ENCODE measurements around the gene UNC13B.

DNA sequence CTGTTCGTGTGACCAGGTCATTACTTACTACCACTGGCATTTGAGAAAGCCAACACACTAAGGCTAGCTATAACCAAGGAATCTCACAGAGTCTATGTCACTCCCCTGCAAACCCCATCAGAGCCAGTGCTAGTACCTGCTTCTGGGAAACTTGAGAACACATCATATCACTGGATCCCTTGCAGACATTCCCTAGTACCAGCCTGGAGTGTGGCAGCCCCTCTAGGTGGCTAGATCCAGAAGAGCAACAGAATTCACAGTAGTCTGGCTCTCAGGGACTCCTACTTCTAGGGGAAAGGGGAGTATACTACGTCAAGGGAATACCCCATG is 254.3 kb downstream of the UNC13B start:
- TF ChIP-seq SUZ12 (IDR thresholded peaks at IDR 0.05) (no peak), NFRKB (IDR thresholded peaks at IDR 0.05) (no peak), FOXK2 (IDR thresholded peaks at IDR 0.05) (no peak), TARDBP (IDR thresholded peaks at IDR 0.05) (no peak), ELF4 (IDR thresholded peaks at IDR 0.05) (no peak), BHLHE40 (IDR thresholded peaks at IDR 0.05; ENCODE audit: borderline replicate concordance) (no peak)
